Upper lobe of right lung (tissue), 1 donor: ENCODE measurements around the gene CENPA. TPM values are rescaled to one million over a fixed set of nuclear protein-coding genes. Genes with fewer than 3 reads are reported as not detected.
"Not testable (repeated sequence)": the region's sequence is repeated elsewhere in the genome, so short reads cannot be mapped to it uniquely, and the experiment has no call there.

Source experiments
- ATAC-seq: fragments of 200-7000 bp; cut with Tn5 transposase; one replicate; pipeline ENCODE4 v1.9.1; 2020; ENCODE audit warnings: mild to moderate bottlenecking, moderate library complexity
- DNase-seq: peaks from one replicate; pipeline ENCODE4 v3.0.0-alpha.2; 2020
- H3K27ac ChIP-seq: fragments of 200-600 bp; one replicate; pipeline ENCODE4 v1.8.0; 2022
- H3K27me3 ChIP-seq: fragments of 200-600 bp; one replicate; pipeline ENCODE4 v1.8.0; 2022; ENCODE audit warnings: mild to moderate bottlenecking
- H3K36me3 ChIP-seq: fragments of 200-600 bp; one replicate; pipeline ENCODE4 v1.8.0; 2022
- H3K4me1 ChIP-seq: fragments of 200-600 bp; one replicate; pipeline ENCODE4 v1.8.0; 2022
- H3K4me3 ChIP-seq: fragments of 200-600 bp; one replicate; pipeline ENCODE4 v1.8.0; 2022; ENCODE audit warnings: mild to moderate bottlenecking
- H3K9me3 ChIP-seq: fragments of 200-600 bp; one replicate; pipeline ENCODE4 v1.8.0; 2022
- CTCF ChIP-seq: fragments of 200-600 bp; IDR thresholded peaks from one replicate; pipeline ENCODE4 v1.8.0; 2022; ENCODE audit warnings: antibody characterized with exemption
- intact Hi-C: fragments of 100-400 bp; cut with DNase I; formaldehyde crosslinking; loops from one replicate; pipeline ENCODE4 v1.11.0; 2022
- total RNA-seq: library from RNA; stranded (reverse); fragmentation: NEBNext Ultra II Directional; extraction: Animal tissue kit (Norgen Biotek cat#: 25700); gene quantifications from one replicate; pipeline ENCODE4 v1.2.1, GENCODE V29; 2021
- donor health status: DM: no; HTN: yes; CAD: no; lungs with severe emphysema.

Gene CENPA
- total RNA-seq, 1 donor from 2014 or later, result 0.78 TPM

GRCh38 chr2:26811791-26812694 lies 26.2 kb downstream of the CENPA start:
- H3K9me3 ChIP-seq, result no peaks in the 10 kb centered on the region
- intact Hi-C loops, result no loop called here
- H3K27me3 ChIP-seq, result no peaks in the 10 kb centered on the region
- no peak for TF ChIP-seq CTCF
- no peaks in the 10 kb centered on the region for H3K4me1 ChIP-seq
- H3K27ac ChIP-seq, result no peak overlapping the region
- DNase-seq, result no peak
- no peak overlapping the region for H3K4me3 ChIP-seq
- no peaks in the 10 kb centered on the region for H3K36me3 ChIP-seq
- ATAC-seq, result no peak

GRCh38 chr2:26812731-26813130 lies 26.9 kb downstream of the CENPA start:
- Histone ChIP-seq H3K9me3 (no peaks in the 10 kb centered on the region), H3K36me3 (no peaks in the 10 kb centered on the region), H3K4me3 (no peak overlapping the region), H3K27me3 (no peaks in the 10 kb centered on the region), H3K27ac (no peak overlapping the region), H3K4me1 (no peaks in the 10 kb centered on the region)
- ATAC-seq, result no peak
- DNase-seq, result no peak
- TF ChIP-seq CTCF, result no peak
- intact Hi-C loops, result no loop called here

GRCh38 chr2:26814072-26814765 lies 28.4 kb downstream of the CENPA start:
- ATAC-seq, intact Hi-C loops, H3K4me3 ChIP-seq, DNase-seq, H3K9me3 ChIP-seq, H3K36me3 ChIP-seq, H3K27me3 ChIP-seq, H3K27ac ChIP-seq, H3K4me1 ChIP-seq: not testable (repeated sequence)

GRCh38 chr2:26816893-26817292 lies 31.0 kb downstream of the CENPA start:
- TF ChIP-seq CTCF, result no peak
- no peaks in the 10 kb centered on the region for H3K27me3 ChIP-seq
- H3K4me1 ChIP-seq, result no peaks in the 10 kb centered on the region
- no peak overlapping the region for H3K4me3 ChIP-seq
- no peak overlapping the region for H3K27ac ChIP-seq
- ATAC-seq (peak; percentile 41), DNase-seq (no peak)
- intact Hi-C loops, result no loop called here
- H3K9me3 ChIP-seq, result no peaks in the 10 kb centered on the region
- no peaks in the 10 kb centered on the region for H3K36me3 ChIP-seq

GRCh38 chr2:26818255-26818654 lies 32.4 kb downstream of the CENPA start:
- H3K27me3 ChIP-seq, result no peaks in the 10 kb centered on the region
- H3K4me3 ChIP-seq, result no peak overlapping the region
- no peak for TF ChIP-seq CTCF
- H3K4me1 ChIP-seq, result no peaks in the 10 kb centered on the region
- H3K9me3 ChIP-seq, result no peaks in the 10 kb centered on the region
- intact Hi-C loops, result no loop called here
- ATAC-seq, result peak; percentile 15
- H3K36me3 ChIP-seq, result no peaks in the 10 kb centered on the region
- no peak for DNase-seq
- no peak overlapping the region for H3K27ac ChIP-seq

GRCh38 chr2:26818972-26819371 lies 33.1 kb downstream of the CENPA start:
- H3K36me3 ChIP-seq, result no peaks in the 10 kb centered on the region
- H3K27ac ChIP-seq, result no peak overlapping the region
- H3K4me1 ChIP-seq, result no peaks in the 10 kb centered on the region
- intact Hi-C loops, result no loop called here
- H3K27me3 ChIP-seq, result no peaks in the 10 kb centered on the region
- ATAC-seq, result no peak
- TF ChIP-seq CTCF, result no peak
- no peaks in the 10 kb centered on the region for H3K9me3 ChIP-seq
- no peak overlapping the region for H3K4me3 ChIP-seq
- no peak for DNase-seq
